Activated T-cell treated with anti-CD3 and anti-CD28 coated beads, Interleukin-2, amount 50 U/mL, for 4 hours (primary cell): ENCODE data around the gene ZNF385B. TPM values are rescaled to one million over a fixed set of nuclear protein-coding genes. Genes with fewer than 3 reads are reported as not detected.

Source experiments
- ATAC-seq, 2 donors: fragments of 200-7000 bp; cut with Tn5 transposase; one replicate each; pipeline ENCODE4 v1.10.0; 2021
- DNase-seq: peaks from one replicate; pipeline ENCODE4 v3.0.0-alpha.2; 2020
- H3K27me3 Mint-ChIP-seq: one replicate; pipeline ENCODE4 v1.8.0; 2021; ENCODE audit warnings: low read depth, mixed read lengths
- H3K36me3 Mint-ChIP-seq: one replicate; pipeline ENCODE4 v1.8.0; 2022; ENCODE audit warnings: mixed read lengths; ENCODE audit not compliant: insufficient read depth
- H3K4me1 Mint-ChIP-seq: one replicate; pipeline ENCODE4 v1.8.0; 2021; ENCODE audit warnings: low read depth, mixed read lengths
- H3K4me3 Mint-ChIP-seq: one replicate; pipeline ENCODE4 v1.8.0; 2021; ENCODE audit warnings: mild to moderate bottlenecking, moderate library complexity, mixed read lengths
- H3K9me3 Mint-ChIP-seq: one replicate; pipeline ENCODE4 v1.8.0; 2021; ENCODE audit warnings: mixed read lengths
- total RNA-seq, 3 donors: library from RNA; stranded (reverse); gene quantifications; one replicate each; pipeline ENCODE4 v1.2.1, GENCODE V29; 2021

Gene ZNF385B
- total RNA-seq, 3 donors from 2014 or later: 0.08 TPM; not detected in 2

- H3K9me3 Mint-ChIP-seq: no peaks in the 10 kb centered on the region
- no peaks in the 10 kb centered on the region for H3K36me3 Mint-ChIP-seq
- H3K27me3 Mint-ChIP-seq: peaks cover 3% of the 10 kb centered on the region
- no peak overlapping the region for H3K4me3 Mint-ChIP-seq
- H3K4me1 Mint-ChIP-seq: no peaks in the 10 kb centered on the region
- no peak for DNase-seq
- no peak for ATAC-seq
Measured at GRCh38 chr2:179682756-179683155, 178.7 kb downstream of the ZNF385B start.

GRCh38 chr2:179677746-179678505, 183.5 kb downstream of the ZNF385B start:
- H3K27me3 Mint-ChIP-seq: peaks cover 5% of the 10 kb centered on the region
- DNase-seq: no peak
- H3K36me3 Mint-ChIP-seq: no peaks in the 10 kb centered on the region
- H3K9me3 Mint-ChIP-seq: no peaks in the 10 kb centered on the region
- H3K4me3 Mint-ChIP-seq: no peak overlapping the region
- no peak for ATAC-seq
- H3K4me1 Mint-ChIP-seq: no peaks in the 10 kb centered on the region

- DNase-seq: no peak
Measured at GRCh38 chr2:179677077-179677688, 184.2 kb downstream of the ZNF385B start.

DNA sequence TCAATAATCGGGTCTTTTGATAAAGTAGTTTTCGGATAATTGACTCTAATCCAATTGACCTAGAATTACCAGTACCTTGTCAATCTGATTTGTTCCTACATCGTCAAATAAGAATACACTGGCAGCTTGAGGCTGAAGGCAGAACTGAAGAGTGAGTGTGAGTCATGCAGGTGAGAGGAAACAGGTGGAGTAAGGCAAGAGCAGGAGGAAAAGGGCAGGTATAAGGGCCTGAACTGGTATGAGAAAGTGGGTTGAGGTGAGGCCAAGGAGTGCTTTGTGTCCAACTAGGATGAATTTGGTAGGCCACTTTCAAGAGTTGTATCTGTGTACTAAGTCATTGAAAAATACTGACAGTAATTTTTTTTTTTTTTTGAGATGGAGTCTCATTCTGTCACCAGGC, 186.0 kb downstream of the ZNF385B start:
- ATAC-seq (no peak), DNase-seq (no peak)
- Mint-ChIP-seq H3K27me3 (peaks cover 2% of the 10 kb centered on the region), H3K36me3 (no peaks in the 10 kb centered on the region), H3K4me1 (no peaks in the 10 kb centered on the region), H3K9me3 (no peaks in the 10 kb centered on the region), H3K4me3 (no peak overlapping the region)

More at GRCh38 chr2:179677077-179677688, 184.2 kb downstream of the ZNF385B start:
- no peak for ATAC-seq
- H3K4me1 Mint-ChIP-seq: no peaks in the 10 kb centered on the region
- peaks cover 2% of the 10 kb centered on the region for H3K27me3 Mint-ChIP-seq
- H3K4me3 Mint-ChIP-seq: no peak overlapping the region
- H3K9me3 Mint-ChIP-seq: no peaks in the 10 kb centered on the region
- no peaks in the 10 kb centered on the region for H3K36me3 Mint-ChIP-seq

GRCh38 chr2:179671043-179671981, 190.1 kb downstream of the ZNF385B start:
- ATAC-seq: no peak

GRCh38 chr2:179669196-179669595, 192.2 kb downstream of the ZNF385B start:
- ATAC-seq (no peak), DNase-seq (no peak)
- Mint-ChIP-seq H3K36me3 (no peaks in the 10 kb centered on the region), H3K4me1 (no peaks in the 10 kb centered on the region), H3K27me3 (peaks cover 2% of the 10 kb centered on the region), H3K9me3 (no peaks in the 10 kb centered on the region), H3K4me3 (no peak overlapping the region)

More at GRCh38 chr2:179671043-179671981, 190.1 kb downstream of the ZNF385B start:
- DNase-seq: no peak
- Mint-ChIP-seq H3K36me3 (no peaks in the 10 kb centered on the region), H3K4me1 (no peaks in the 10 kb centered on the region), H3K9me3 (no peaks in the 10 kb centered on the region), H3K4me3 (no peak overlapping the region), H3K27me3 (peaks cover 2% of the 10 kb centered on the region)

- DNase-seq (no peak), ATAC-seq (no peak)
- Mint-ChIP-seq H3K36me3 (no peaks in the 10 kb centered on the region), H3K27me3 (no peaks in the 10 kb centered on the region), H3K9me3 (no peaks in the 10 kb centered on the region), H3K4me3 (no peak overlapping the region), H3K4me1 (no peaks in the 10 kb centered on the region)
Measured at GRCh38 chr2:179664972-179665812, 196.2 kb downstream of the ZNF385B start.

DNA sequence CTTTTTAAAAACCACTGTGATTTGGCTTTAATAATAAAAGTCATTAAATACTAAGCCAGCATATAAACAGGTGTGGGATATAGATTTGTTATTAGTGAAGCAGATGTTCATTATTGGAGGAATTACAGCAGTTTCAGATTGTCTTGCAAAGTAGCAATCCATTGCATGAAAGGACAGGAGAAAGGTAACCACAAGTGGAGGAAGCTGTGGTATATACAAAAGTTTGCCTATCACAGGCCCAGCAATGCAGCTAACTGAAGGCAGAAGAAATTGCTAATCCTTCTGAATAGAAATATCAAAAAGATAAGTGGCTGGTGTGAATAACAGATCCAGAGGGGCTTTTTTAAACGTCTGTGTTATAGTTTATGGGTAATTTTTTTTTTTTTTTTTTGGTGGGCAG, 199.4 kb downstream of the ZNF385B start:
- Mint-ChIP-seq H3K36me3 (no peaks in the 10 kb centered on the region), H3K9me3 (no peaks in the 10 kb centered on the region), H3K4me3 (no peak overlapping the region), H3K4me1 (no peaks in the 10 kb centered on the region), H3K27me3 (no peaks in the 10 kb centered on the region)
- ATAC-seq: no peak
- no peak for DNase-seq

DNA sequence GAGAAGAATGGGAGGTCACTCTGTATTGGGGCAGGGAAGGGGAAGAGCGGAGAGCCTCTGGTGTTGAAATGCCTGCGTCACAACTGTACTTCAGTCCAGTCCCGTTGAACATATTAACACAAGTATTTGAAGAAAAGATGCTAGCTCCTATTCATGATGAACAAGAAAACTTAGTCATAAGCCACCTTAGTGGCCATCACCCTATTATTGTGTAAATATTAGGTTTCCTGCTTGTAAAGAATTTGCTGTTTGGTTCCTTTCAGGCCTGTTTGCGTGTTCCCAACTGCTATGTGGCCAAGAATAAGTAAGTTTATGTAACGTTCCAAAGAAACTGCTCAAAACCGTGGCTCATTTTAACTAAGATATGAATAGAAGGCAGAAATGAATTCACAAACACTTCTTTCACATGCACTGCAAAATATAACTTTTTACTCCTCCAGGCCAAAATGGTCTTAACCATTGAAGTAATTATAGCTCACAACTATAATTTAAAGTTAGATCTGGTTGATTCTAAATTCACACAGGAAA, 204.3 kb downstream of the ZNF385B start:
- ATAC-seq (no peak), DNase-seq (no peak)
- no peaks in the 10 kb centered on the region for H3K4me1 Mint-ChIP-seq
- no peak overlapping the region for H3K4me3 Mint-ChIP-seq
- no peaks in the 10 kb centered on the region for H3K9me3 Mint-ChIP-seq
- no peaks in the 10 kb centered on the region for H3K36me3 Mint-ChIP-seq
- no peaks in the 10 kb centered on the region for H3K27me3 Mint-ChIP-seq

DNA sequence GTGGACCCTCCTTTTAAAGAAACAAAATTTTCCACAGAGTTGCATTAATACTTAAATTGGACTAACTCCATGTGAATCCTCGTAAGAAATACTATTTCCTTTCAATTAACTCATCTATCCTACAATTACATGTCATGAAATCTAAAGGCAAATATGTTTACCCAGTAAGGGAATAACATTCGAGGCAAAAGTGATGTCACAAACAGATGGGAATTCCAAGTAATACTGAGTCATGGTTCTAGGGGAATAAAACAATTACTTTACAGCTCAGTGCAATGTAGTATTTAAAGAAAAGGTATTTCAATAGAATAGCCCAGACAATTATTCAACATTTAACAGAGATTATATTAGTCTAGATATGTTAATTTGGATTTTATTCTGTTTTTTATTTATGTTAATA, 205.8 kb downstream of the ZNF385B start:
- Mint-ChIP-seq H3K9me3 (no peaks in the 10 kb centered on the region), H3K27me3 (no peaks in the 10 kb centered on the region)
- no peak for ATAC-seq

DNA sequence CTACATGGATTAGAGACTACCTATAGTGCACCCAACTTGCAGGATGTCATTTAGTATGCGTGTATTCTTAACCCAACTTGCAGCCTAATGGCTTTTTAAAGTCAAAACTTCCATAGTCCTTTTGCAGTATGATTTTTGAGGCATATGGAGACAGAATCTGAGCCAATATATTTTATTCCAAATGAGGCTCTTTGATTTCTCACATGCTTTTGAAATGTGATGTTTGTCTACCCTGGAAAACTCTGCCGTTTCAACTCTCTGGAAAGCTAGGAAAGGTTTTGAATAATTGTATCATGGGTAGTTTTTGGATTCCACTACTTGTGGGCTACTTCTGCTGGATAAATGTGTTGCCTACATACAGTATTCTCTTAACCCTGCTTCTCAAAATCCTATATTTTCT, 206.6 kb downstream of the ZNF385B start:
- Mint-ChIP-seq H3K4me1 (no peaks in the 10 kb centered on the region), H3K9me3 (no peaks in the 10 kb centered on the region), H3K27me3 (no peaks in the 10 kb centered on the region), H3K36me3 (no peaks in the 10 kb centered on the region), H3K4me3 (no peak overlapping the region)
- no peak for DNase-seq
- no peak for ATAC-seq

More for the DNA sequence above, 205.8 kb downstream of the ZNF385B start:
- Mint-ChIP-seq H3K4me1 (no peaks in the 10 kb centered on the region), H3K4me3 (no peak overlapping the region), H3K36me3 (no peaks in the 10 kb centered on the region)
- DNase-seq: no peak

- H3K9me3 Mint-ChIP-seq: no peaks in the 10 kb centered on the region
- H3K4me1 Mint-ChIP-seq: no peaks in the 10 kb centered on the region
- ATAC-seq (no peak), DNase-seq (no peak)
- no peak overlapping the region for H3K4me3 Mint-ChIP-seq
- H3K36me3 Mint-ChIP-seq: no peaks in the 10 kb centered on the region
- no peaks in the 10 kb centered on the region for H3K27me3 Mint-ChIP-seq
Measured at GRCh38 chr2:179652296-179652695, 209.1 kb downstream of the ZNF385B start.

GRCh38 chr2:179650420-179650819, 211.0 kb downstream of the ZNF385B start:
- Mint-ChIP-seq H3K36me3 (no peaks in the 10 kb centered on the region), H3K4me3 (no peak overlapping the region), H3K27me3 (peaks cover 4% of the 10 kb centered on the region), H3K9me3 (no peaks in the 10 kb centered on the region), H3K4me1 (no peaks in the 10 kb centered on the region)
- ATAC-seq (no peak), DNase-seq (no peak)
